K562 (cell line): ENCODE data around the gene DENND2A.
"Not testable (repeated sequence)": the region's sequence is repeated elsewhere in the genome, so short reads cannot be mapped to it uniquely, and the experiment has no call there.

Experiments used
- CREM ChIP-seq: IDR thresholded peaks from 2 replicates; pipeline ENCODE4 v1.6.1; 2014; ENCODE audit warnings: antibody characterized with exemption, low read depth
- KAT7 ChIP-seq: sonication (generic); formaldehyde crosslinking; IDR thresholded peaks from 2 replicates; pipeline ENCODE4 v1.8.0; 2022; ENCODE audit warnings: missing genetic modification reagents, mild to moderate bottlenecking, borderline replicate concordance
- POLR2A ChIP-seq: fragments of 450-650 bp; conservative IDR thresholded peaks from 2 replicates; pipeline ENCODE4 v1.6.1; 2016
- RFX5 ChIP-seq: IDR thresholded peaks from 2 replicates; pipeline ENCODE4 v1.6.1; 2011; ENCODE audit warnings: low read depth, mild to moderate bottlenecking, improper control_type of control experiment, low read length
- ZNF507 ChIP-seq: conservative IDR thresholded peaks from 2 replicates; pipeline ENCODE4 v1.6.1; 2017; ENCODE audit warnings: missing genetic modification characterization, missing compliant biosample characterization
- ZNF57 ChIP-seq: fragments of 450-650 bp; formaldehyde crosslinking; IDR thresholded peaks from 2 replicates; pipeline ENCODE4 v1.4.0; 2020; ENCODE audit warnings: mild to moderate bottlenecking, moderate library complexity
- TF ChIP-seq, protein P1 (sequence below), 2 experiments: IDR thresholded peaks; 2 replicates each; pipeline ENCODE4 v1.6.1; 2012; ENCODE audit warnings: improper control_type of control experiment in 2 of 2, low read depth in 2 of 2, low read length in 2 of 2, borderline replicate concordance in 1 of 2
- TF ChIP-seq, protein P2 (sequence below): IDR thresholded peaks from 2 replicates; pipeline ENCODE4 v1.6.1; 2012; ENCODE audit warnings: low read depth, low read length, improper control_type of control experiment, borderline replicate concordance
- TF ChIP-seq, protein P3 (sequence below), 3 experiments: IDR thresholded peaks in 2 of 3; conservative IDR thresholded peaks in 1 of 3; 2 replicates each; pipeline ENCODE4 v1.5.1; 2011 to 2012; ENCODE audit warnings: low read length in 3 of 3, mild to moderate bottlenecking in 3 of 3, control low read depth in 2 of 3, improper control_type of control experiment in 1 of 3, inconsistent platforms in 1 of 3, low read depth in 1 of 3, mixed read lengths in 1 of 3, moderate library complexity in 1 of 3; ENCODE audit not compliant: insufficient read depth in 2 of 3

DNA sequence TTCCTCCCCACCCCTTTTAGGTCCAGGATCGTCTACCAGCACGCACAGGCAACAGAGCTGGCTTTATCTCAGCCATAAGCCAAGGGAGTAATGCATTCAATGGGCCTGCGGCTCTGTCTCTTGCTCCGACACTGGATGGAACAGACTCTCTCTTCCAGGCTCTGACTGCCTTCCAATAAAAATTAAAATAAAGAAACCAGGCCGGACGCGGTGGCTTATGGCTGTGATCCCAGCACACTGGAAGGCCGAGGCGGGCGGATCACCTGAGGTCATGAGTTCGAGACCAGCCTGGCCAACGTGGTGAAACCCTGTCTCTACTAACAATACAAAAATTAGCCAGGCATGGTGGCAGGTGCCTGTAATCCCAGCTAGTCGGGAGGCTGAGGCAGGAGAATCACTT, 4.1 kb upstream of the DENND2A start:
- not testable (repeated sequence) for TF ChIP-seq POLR2A; ZNF57; KAT7; RFX5; CREM; ZNF507 (tag)
- TF ChIP-seq, protein P1, sequence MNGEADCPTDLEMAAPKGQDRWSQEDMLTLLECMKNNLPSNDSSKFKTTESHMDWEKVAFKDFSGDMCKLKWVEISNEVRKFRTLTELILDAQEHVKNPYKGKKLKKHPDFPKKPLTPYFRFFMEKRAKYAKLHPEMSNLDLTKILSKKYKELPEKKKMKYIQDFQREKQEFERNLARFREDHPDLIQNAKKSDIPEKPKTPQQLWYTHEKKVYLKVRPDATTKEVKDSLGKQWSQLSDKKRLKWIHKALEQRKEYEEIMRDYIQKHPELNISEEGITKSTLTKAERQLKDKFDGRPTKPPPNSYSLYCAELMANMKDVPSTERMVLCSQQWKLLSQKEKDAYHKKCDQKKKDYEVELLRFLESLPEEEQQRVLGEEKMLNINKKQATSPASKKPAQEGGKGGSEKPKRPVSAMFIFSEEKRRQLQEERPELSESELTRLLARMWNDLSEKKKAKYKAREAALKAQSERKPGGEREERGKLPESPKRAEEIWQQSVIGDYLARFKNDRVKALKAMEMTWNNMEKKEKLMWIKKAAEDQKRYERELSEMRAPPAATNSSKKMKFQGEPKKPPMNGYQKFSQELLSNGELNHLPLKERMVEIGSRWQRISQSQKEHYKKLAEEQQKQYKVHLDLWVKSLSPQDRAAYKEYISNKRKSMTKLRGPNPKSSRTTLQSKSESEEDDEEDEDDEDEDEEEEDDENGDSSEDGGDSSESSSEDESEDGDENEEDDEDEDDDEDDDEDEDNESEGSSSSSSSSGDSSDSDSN (IDR thresholded peaks at IDR 0.05; ENCODE audit: borderline replicate concordance in 1 of 2, low read depth in 2 of 2, low read length in 2 of 2): not testable (repeated sequence)
- TF ChIP-seq, protein P2, sequence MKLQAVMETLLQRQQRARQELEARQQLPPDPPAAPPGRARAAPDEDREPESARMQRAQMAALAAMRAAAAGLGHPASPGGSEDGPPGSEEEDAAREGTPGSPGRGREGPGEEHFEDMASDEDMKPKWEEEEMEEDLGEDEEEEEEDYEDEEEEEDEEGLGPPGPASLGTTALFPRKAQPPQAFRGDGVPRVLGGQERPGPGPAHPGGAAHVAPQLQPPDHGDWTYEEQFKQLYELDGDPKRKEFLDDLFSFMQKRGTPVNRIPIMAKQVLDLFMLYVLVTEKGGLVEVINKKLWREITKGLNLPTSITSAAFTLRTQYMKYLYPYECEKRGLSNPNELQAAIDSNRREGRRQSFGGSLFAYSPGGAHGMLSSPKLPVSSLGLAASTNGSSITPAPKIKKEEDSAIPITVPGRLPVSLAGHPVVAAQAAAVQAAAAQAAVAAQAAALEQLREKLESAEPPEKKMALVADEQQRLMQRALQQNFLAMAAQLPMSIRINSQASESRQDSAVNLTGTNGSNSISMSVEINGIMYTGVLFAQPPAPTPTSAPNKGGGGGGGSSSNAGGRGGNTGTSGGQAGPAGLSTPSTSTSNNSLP: not testable (repeated sequence)
- TF ChIP-seq, protein P3, sequence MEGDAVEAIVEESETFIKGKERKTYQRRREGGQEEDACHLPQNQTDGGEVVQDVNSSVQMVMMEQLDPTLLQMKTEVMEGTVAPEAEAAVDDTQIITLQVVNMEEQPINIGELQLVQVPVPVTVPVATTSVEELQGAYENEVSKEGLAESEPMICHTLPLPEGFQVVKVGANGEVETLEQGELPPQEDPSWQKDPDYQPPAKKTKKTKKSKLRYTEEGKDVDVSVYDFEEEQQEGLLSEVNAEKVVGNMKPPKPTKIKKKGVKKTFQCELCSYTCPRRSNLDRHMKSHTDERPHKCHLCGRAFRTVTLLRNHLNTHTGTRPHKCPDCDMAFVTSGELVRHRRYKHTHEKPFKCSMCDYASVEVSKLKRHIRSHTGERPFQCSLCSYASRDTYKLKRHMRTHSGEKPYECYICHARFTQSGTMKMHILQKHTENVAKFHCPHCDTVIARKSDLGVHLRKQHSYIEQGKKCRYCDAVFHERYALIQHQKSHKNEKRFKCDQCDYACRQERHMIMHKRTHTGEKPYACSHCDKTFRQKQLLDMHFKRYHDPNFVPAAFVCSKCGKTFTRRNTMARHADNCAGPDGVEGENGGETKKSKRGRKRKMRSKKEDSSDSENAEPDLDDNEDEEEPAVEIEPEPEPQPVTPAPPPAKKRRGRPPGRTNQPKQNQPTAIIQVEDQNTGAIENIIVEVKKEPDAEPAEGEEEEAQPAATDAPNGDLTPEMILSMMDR (IDR thresholded peaks at IDR 0.05 in 2 of 3, conservative IDR thresholded peaks at IDR 0.05 in 1 of 3; ENCODE audit: insufficient read depth in 2 of 3, low read depth in 1 of 3, low read length in 3 of 3): not testable (repeated sequence)
